Tongue (tissue), 2 donors: ENCODE measurements around the gene RCC2. TPM values are rescaled to one million over a fixed set of nuclear protein-coding genes. Genes with fewer than 3 reads are reported as not detected.

Experiments used
- DNase-seq: peaks from one replicate; pipeline ENCODE4 v3.0.0-alpha.2; 2015
- total RNA-seq: library from RNA; depleted of rRNA; stranded (reverse); fragments of >200 nt; gene quantifications from one replicate; pipeline ENCODE4 v1.2.3, GENCODE V29; 2014

The RCC2 gene
- total RNA-seq, 1 donor from 2014 or later = 42.5 TPM

GRCh38 chr1:17372955-17373354 is 66.5 kb downstream of the RCC2 start:
- no peak for DNase-seq

GRCh38 chr1:17371896-17372295 is 67.6 kb downstream of the RCC2 start, which contains the start of gene PADI6:
Gene PADI6 (plus strand): TSS chr1:17372196. CDS start chr1:17372246, 50 bp downstream.
- DNase-seq = no peak

DNA sequence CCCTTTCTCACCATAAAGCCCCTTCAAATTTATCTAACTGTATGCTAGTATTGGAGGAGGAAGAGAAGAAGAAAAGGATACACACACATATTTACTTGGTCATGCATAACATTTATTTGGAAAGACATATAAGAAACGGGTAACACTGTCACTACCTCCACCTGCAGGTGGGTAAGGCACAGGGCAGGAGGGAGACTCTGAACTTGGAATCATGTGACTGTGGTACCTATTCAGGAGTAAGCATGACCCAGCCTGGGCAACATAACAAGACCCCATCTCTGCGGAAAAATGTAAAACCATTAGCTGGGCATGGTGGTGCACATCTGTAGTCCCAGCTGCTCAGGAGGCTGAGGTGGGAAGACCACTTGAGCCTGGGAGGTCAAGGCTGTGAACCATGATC is 68.9 kb downstream of the RCC2 start:
- DNase-seq = no peak

GRCh38 chr1:17369466-17369865 is 70.0 kb downstream of the RCC2 start:
- DNase-seq = no peak

DNA sequence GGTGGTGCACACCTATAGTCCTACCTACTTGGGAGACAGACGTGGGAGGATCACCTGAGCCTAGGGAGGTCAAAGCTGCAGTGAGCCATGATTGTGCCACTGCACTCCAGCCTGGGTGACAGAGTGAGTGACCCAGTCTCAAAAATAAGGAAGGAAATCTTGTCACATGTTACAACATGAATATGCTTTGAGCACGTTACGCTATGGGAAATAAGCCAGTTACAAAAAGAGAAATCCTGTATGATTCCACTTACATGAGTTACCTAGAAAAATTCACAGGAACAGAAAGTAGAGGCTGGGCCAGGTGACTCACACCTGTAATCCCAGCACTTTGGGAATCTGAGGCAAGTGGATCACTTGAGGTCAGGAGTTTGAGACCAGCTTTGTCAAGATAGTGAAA is 74.2 kb downstream of the RCC2 start:
- no peak for DNase-seq

DNA sequence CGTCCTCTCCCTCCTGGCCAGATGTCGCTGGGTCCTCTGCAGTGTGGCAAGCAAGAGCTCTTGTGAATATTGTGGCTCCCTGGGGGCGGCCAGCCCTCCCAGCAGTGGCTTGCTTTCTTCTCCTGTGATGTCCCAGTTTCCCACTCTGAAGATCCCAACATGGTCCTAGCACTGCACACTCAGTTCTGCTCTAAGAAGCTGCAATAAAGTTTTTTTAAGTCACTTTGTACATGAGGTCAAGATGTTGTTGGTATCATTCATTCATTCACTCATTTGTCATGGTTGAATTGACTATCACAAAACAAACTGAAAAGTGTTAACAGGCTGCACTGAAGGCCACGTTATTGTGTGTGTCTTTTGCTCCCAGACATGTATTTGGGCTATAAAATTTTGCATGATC is 75.7 kb downstream of the RCC2 start:
- DNase-seq = no peak

DNA sequence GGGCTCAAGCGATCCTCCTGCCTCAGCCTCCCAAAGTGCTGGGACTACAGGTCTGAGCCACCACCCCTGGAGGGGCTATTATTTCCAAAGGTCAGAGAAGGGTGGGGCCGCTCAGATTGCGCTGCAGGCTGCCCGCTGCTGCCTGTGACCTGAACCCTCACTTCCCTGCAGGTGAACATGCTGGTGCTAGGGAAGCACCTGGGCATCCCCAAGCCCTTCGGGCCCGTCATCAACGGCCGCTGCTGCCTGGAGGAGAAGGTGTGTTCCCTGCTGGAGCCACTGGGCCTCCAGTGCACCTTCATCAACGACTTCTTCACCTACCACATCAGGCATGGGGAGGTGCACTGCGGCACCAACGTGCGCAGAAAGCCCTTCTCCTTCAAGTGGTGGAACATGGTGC is 76.1 kb downstream of the RCC2 start:
- no peak for DNase-seq

DNA sequence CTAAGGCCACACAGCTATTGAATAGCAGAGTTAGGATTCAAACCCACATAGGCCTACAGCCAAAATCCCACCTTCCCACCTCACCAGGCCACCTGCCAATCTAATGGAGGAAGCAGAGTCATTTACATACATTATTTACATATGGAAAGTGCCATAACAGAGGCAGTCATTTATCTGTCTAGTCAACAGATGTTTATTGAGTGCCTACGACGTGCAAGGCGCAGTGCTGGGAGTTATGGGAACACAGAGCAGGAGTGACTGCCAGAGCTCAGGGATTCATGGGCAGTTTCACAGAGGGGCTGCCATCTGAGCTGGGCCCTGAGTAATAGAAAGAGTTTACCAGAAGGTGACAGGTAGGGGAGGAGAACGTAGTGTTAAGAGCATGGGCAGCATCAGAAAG is 77.8 kb downstream of the RCC2 start:
- no peak for DNase-seq

GRCh38 chr1:17360272-17360956 is 79.1 kb downstream of the RCC2 start:
- DNase-seq = no peak

DNA sequence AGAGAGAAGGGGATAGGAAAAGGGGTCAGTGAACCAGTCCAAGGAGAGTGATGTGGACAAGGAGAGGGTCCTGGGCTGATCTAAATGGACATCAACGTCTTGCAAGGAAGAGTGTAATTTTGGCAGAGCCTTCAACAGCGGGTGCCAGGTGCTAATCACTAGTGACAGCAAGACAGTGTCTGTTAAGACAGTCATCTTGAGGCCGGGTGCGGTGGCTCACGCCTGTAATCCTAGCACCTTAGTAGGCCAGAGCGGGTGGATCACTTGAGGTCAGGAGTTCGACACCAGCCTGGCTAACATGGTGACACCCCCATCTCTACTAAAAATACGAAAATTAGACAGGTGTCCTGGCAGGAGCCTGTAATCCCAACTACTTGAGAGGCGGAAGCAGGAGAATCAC is 79.7 kb downstream of the RCC2 start:
- DNase-seq = no peak

DNA sequence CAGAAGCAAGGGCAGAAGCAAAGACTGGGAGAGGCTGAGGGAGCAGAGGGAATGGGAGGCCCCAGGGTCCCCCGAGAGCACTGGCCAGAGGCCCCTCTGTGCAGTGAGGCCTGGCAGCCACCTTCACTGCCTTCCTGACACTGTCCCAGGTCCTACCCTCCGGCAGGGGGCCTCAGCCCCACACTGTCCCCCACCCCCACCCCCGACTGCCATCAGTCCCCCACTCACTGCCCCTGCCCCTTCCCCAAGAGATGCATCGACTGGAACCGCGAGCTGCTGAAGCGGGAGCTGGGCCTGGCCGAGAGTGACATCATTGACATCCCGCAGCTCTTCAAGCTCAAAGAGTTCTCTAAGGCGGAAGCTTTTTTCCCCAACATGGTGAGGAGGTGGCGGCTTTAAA is 80.4 kb downstream of the RCC2 start:
- DNase-seq = no peak

DNA sequence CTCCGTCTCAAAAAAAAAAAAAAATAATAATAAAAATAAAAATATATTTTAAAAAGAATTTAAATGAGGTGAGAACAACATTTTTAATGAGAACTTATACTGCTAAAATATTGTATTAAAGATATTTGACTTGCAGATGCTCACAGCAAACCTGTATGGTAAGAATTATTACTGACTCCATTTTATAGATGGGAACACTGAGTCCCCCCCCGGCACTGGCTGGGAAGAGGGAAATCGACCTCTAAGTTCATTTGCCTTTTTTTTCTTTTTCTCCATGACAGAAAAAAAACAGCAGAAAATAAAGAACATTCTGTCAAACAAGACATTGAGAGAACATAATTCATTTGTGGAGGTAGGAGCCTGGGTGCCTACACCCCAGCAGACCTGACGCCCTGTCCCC is 80.9 kb downstream of the RCC2 start:
- no peak for DNase-seq

Other genes with a start within 250 kb of the RCC2 start
- gene PADI1, start 234.5 kb downstream of the RCC2 start, total RNA-seq = 10.3 TPM
- gene PADI3, start 190.6 kb downstream of the RCC2 start, total RNA-seq = 1.1 TPM
- 1.8 TPM for gene PADI4, start 131.5 kb downstream of the RCC2 start, total RNA-seq
- not detected for gene PADI6, start 67.5 kb downstream of the RCC2 start, total RNA-seq
- gene ARHGEF10L, start 100.0 kb upstream of the RCC2 start, total RNA-seq = 39.9 TPM